ENCODE data around the gene PHLDB2.

GRCh38 chr3:111899966-111900365 is 40.9 kb downstream of the PHLDB2 start:
- no peak for TF ChIP-seq POLR2A (IDR thresholded peaks at IDR 0.05; ENCODE audit: low read length)
- no peak for TF ChIP-seq GATA1 (IDR thresholded peaks at IDR 0.05; ENCODE audit: low read depth, low read length)
